Ovary (tissue), 9 donors: ENCODE measurements around the gene PARD3B. TPM values are rescaled to one million over a fixed set of nuclear protein-coding genes. Genes with fewer than 3 reads are reported as not detected.
"Not testable (repeated sequence)": the region's sequence is repeated elsewhere in the genome, so short reads cannot be mapped to it uniquely, and the experiment has no call there.

Experiments
- DNase-seq, 5 donors: peaks; one replicate each; pipeline ENCODE4 v3.0.0-alpha.2; 2019 to 2020
- H3K27ac ChIP-seq, 2 donors: fragments of 200-600 bp; one replicate each; pipeline versions ENCODE4 v1.5.1 to v1.8.0; 2019 to 2022
- H3K27me3 ChIP-seq: fragments of 200-600 bp; one replicate; pipeline ENCODE4 v1.8.0; 2022
- H3K36me3 ChIP-seq: fragments of 200-600 bp; sonication (generic); one replicate; pipeline ENCODE4 v1.5.1; 2019
- H3K4me1 ChIP-seq: one replicate; pipeline ENCODE4 v1.8.1; 2013; ENCODE audit warnings: mild to moderate bottlenecking, moderate library complexity; ENCODE audit not compliant: insufficient read depth
- H3K4me3 ChIP-seq: fragments of 200-600 bp; sonication (generic); one replicate; pipeline ENCODE4 v1.5.1; 2017
- H3K9me3 ChIP-seq, 2 donors: fragments of 200-600 bp in 1 of 2; sonication (generic) in 1 of 2; one replicate each; pipeline versions ENCODE4 v1.5.1 to v1.8.1; 2013 to 2019; ENCODE audit warnings: mild to moderate bottlenecking in 1 of 2, moderate library complexity in 1 of 2
- EP300 ChIP-seq: sonication (generic); formaldehyde crosslinking; IDR thresholded peaks from one replicate; pipeline ENCODE4 v1.6.1; 2017; ENCODE audit warnings: antibody characterized with exemption
- POLR2A ChIP-seq: fragments of 450-650 bp; IDR thresholded peaks from one replicate; pipeline ENCODE4 v1.6.1; 2017; ENCODE audit warnings: antibody characterized with exemption, mild to moderate bottlenecking, moderate library complexity
- WGBS, 3 donors: extraction: QIAGEN DNeasy Blood & Tissue Kit in 1 of 3; methylation state at CpG; one replicate each; pipeline versions ENCODE4 v1.1.5 to v1.1.7; 2013 to 2017; 5-methylcytosine and 5-hydroxymethylcytosine counted together
- intact Hi-C, 4 donors: fragments of 100-400 bp; cut with DNase I; formaldehyde crosslinking; loops; one replicate each; pipeline versions ENCODE4 v1.11.0 to v1.15.1; 2022 to 2023
- polyA plus RNA-seq, 2 donors: library from polyadenylated mRNA; stranded (reverse); fragments of 200-250 nt in 1 of 2; fragments of 350-450 nt in 1 of 2; fragmentation: Illumina TruSeq in 1 of 2; extraction: RNeasy Lipid Tissue Mini Kit (QIAGEN cat#74804) in 1 of 2; gene quantifications; one replicate each; pipeline ENCODE4 v1.2.3, GENCODE V29; 2013 to 2014
- total RNA-seq, 7 donors: library from RNA; depleted of rRNA in 2 of 7; stranded (reverse); fragments of >200 nt in 2 of 7; fragmentation: NEBNext Ultra II Directional in 3 of 7; extraction: Animal tissue kit (Norgen Biotek cat#: 25700) in 3 of 7; gene quantifications; one replicate each; pipeline versions ENCODE4 v1.1.0 to v1.2.4, GENCODE V29; 2016 to 2023
- TF ChIP-seq, protein P1 (sequence below), 3 donors: fragments of 450-650 bp in 2 of 3; fragments of 200-600 bp in 1 of 3; IDR thresholded peaks; one replicate each; pipeline versions ENCODE4 v1.5.1 to v1.8.0; 2016 to 2022; ENCODE audit warnings: antibody characterized with exemption in 3 of 3, mild to moderate bottlenecking in 1 of 3
- donor health status: DM: no; HTN: no; CAD: no; lungs with moderate emphysema.
- donor health status: DM: no; HTN: no; CAD: no.
- donor health status: Bipolar disorder and iron deficiency.
- donor health status: DM: yes; HTN: yes; CAD: no.
- donor health status: DM: no; HTN: no; CAD: no.
- donor health status: DM: yes; HTN: yes; CAD: no.

The PARD3B gene
- total and polyA plus RNA-seq, 9 donors, result 8.2 to 46.6 (median 28.7) TPM

GRCh38 chr2:205482399-205483081 lies 937.3 kb downstream of the PARD3B start:
- Histone ChIP-seq H3K36me3 (no peaks in the 10 kb centered on the region), H3K27me3 (no peaks in the 10 kb centered on the region), H3K4me1 (peaks cover 8% of the 10 kb centered on the region), H3K9me3 (no peaks in the 10 kb centered on the region), H3K27ac (no peak overlapping the region), H3K4me3 (no peak overlapping the region)
- intact Hi-C loops, result no loop called here
- DNase-seq, result no peak
- 57 to 63% (median 62%) methylated on average over 8 of the region's 8 CpGs for WGBS, 3 donors
- TF ChIP-seq EP300 (no peak), POLR2A (no peak)
- TF ChIP-seq, protein P1, sequence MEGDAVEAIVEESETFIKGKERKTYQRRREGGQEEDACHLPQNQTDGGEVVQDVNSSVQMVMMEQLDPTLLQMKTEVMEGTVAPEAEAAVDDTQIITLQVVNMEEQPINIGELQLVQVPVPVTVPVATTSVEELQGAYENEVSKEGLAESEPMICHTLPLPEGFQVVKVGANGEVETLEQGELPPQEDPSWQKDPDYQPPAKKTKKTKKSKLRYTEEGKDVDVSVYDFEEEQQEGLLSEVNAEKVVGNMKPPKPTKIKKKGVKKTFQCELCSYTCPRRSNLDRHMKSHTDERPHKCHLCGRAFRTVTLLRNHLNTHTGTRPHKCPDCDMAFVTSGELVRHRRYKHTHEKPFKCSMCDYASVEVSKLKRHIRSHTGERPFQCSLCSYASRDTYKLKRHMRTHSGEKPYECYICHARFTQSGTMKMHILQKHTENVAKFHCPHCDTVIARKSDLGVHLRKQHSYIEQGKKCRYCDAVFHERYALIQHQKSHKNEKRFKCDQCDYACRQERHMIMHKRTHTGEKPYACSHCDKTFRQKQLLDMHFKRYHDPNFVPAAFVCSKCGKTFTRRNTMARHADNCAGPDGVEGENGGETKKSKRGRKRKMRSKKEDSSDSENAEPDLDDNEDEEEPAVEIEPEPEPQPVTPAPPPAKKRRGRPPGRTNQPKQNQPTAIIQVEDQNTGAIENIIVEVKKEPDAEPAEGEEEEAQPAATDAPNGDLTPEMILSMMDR (IDR thresholded peaks at IDR 0.05), result no peak

DNA sequence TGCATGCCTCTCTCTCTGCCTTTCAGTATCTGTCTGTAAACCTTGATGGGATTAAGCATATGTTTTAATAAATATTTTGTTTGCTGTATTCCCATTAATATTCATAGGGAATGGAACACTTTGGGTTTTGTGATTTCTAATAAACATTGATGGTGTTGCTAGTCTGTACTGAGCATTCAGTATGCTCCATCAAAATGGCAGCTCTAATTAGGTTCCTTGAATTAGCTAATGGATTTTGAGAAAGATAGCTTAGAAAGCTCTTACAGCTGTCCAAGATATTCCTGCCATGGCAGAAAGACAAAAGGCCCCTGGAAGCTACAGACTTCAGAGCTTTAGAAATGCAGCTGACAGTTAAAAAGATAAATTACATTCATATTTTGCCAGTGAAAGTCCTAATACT lies 937.8 kb downstream of the PARD3B start:
- DNase-seq, result no peak
- Histone ChIP-seq H3K4me1 (peaks cover 5% of the 10 kb centered on the region), H3K9me3 (no peaks in the 10 kb centered on the region), H3K4me3 (no peak overlapping the region), H3K27me3 (no peaks in the 10 kb centered on the region), H3K36me3 (no peaks in the 10 kb centered on the region), H3K27ac (no peak overlapping the region)
- intact Hi-C loops, result no loop called here
- no peak for TF ChIP-seq EP300
- TF ChIP-seq, protein P1 (IDR thresholded peaks at IDR 0.05), result no peak
- TF ChIP-seq POLR2A, result no peak

DNA sequence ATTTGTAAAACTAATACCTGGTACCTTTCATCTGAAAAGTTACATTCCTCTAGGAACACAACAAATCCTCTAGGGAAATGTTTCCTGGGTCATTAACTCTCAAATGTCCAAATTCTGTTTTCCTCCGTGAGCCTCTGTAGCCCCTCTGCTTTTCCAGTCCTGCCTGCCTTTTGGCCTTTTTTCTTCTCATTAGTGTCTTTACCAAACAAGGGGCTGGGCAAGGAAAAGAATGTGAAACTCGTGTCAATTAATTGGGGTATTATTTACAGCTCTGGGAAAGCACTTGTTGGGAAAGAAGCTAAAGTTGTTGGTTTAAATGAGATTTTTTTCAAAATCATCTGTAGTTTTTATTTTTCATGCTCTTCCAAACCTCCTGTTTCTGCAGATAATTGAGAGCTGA lies 938.9 kb downstream of the PARD3B start:
- WGBS, 3 donors, result 34 to 51% (median 37%) methylated on average over 2 of the region's 2 CpGs
- Histone ChIP-seq H3K4me1 (peaks cover 5% of the 10 kb centered on the region), H3K27ac (no peak overlapping the region), H3K27me3 (no peaks in the 10 kb centered on the region), H3K36me3 (no peaks in the 10 kb centered on the region), H3K4me3 (no peak overlapping the region), H3K9me3 (no peaks in the 10 kb centered on the region)
- DNase-seq, result no peak
- intact Hi-C loops, result no loop called here
- TF ChIP-seq, protein P1 (IDR thresholded peaks at IDR 0.05), result no peak
- TF ChIP-seq POLR2A, result no peak
- TF ChIP-seq EP300, result no peak

DNA sequence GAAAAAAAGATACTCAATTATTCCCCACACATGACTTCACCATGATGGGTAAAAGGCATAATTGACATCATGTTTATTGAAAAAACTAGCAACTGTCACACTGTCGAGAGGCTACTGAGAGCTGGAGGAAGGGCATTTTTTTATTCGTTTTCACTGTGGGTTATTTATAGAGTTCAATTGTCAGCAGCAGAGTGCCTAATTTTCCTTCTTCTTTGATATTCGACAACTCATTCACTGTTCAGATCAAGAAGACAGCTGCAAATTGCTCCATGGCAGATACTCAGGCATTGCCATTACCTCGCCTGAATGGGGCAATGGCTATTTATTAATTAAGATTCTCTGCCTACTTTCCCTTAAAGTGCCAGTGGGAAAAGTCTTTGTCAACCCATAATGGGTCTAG lies 939.5 kb downstream of the PARD3B start:
- intact Hi-C loops, result no loop called here
- H3K27me3 ChIP-seq, result no peaks in the 10 kb centered on the region

DNA sequence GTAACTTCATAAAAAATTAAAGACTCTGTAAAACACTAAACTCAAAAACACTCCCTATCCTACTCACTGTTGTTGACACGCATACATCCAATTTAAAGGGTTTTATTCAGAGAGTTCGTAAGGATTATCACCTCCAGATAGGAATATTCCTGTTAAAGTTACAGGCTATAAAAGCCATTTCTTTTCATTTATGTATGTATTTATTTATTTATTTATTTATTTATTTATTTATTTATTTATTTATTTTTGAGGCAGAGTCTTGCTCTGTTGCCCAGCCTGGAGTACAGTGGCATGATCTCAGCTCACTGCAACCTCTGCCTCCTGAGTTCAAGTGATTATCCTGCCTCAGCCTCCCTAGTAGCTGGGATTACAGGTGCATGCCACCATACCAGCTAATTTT lies 948.3 kb downstream of the PARD3B start:
- H3K27ac ChIP-seq, result not testable (repeated sequence)
- WGBS, 3 donors, result 97 to 99% (median 98%) methylated on average over 2 of the region's 2 CpGs

More for the DNA sequence above, 939.5 kb downstream of the PARD3B start:
- H3K4me3 ChIP-seq, result no peak overlapping the region
- H3K36me3 ChIP-seq, result no peaks in the 10 kb centered on the region
- TF ChIP-seq POLR2A (no peak), EP300 (no peak)
- TF ChIP-seq, protein P1 (IDR thresholded peaks at IDR 0.05), result no peak
- WGBS, 3 donors, result 73 to 84% (median 76%) methylated on average over 4 of the region's 4 CpGs
- H3K4me1 ChIP-seq, result peaks cover 5% of the 10 kb centered on the region
- DNase-seq, result no peak
- no peak overlapping the region for H3K27ac ChIP-seq
- H3K9me3 ChIP-seq, result no peaks in the 10 kb centered on the region

More for the DNA sequence above, 948.3 kb downstream of the PARD3B start:
- H3K27me3 ChIP-seq, intact Hi-C loops, H3K9me3 ChIP-seq, DNase-seq, H3K4me3 ChIP-seq, H3K4me1 ChIP-seq, H3K36me3 ChIP-seq: not testable (repeated sequence)
